ENCODE results near the gene C10orf143. TPM values are rescaled to one million over a fixed set of nuclear protein-coding genes. Genes with fewer than 3 reads are reported as not detected.

The C10orf143 gene
- 1 to 10 TPM; 4.4 to 5.1 TPM for total RNA-seq

DNA sequence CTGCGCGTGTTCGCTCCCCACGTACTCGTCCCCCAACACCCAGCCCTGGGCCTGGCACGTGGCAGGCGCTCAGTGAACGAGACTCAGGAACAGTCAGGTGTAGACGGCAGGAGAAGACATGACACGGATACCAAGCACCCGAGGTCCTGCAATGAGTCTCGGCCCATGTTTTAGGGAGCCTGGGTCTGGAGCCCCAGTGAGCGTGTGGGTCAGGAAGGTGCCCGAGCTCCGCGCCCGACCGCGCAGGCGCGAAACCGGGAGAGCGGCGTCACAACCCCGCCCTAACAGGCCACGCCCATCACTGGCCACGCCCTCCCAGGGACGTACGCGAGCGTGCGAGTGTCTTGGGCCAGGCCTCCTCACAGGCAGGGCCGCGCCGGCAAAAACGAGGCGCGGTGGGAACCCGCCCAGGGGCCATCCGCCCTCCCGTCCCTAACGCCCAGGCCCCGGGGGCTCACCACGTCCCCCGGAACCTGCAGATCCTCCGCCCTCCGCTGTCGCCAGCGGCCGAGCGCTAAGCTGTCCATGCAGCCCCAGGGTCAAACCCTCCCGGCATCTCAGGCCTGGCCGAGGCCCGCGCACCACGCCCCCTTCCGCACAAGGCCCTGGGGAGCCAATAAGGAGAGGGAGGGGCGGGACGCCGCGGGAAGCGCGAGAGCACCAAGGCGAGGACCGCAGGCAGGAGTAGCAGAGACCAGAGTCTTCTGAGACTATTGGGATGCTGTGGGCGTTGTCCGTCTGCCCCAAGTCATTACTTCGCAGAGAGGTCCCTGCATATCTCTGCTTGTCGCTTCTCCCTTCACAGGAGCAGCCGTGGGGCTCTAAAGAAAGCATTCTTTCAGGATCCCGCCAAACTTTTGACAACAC, at the start of gene C10orf143:
Gene C10orf143, minus strand, starts transcription at position 585 of the 867 bp plus-strand sequence. Its CDS starts 58 bp downstream, at position 527.
- Mint-ChIP-seq H3K4me3 (peak within 1 kb of the TSS; percentile 92), H3K9me3 (no peaks in the 10 kb centered on the region), H3K27me3 (no peaks in the 10 kb centered on the region), H3K36me3 (ENCODE audit: low read depth) (peaks cover 27% of the 10 kb centered on the region), H3K4me1 (ENCODE audit: low read depth) (peaks cover 43% of the 10 kb centered on the region), H3K27ac (peak within 1 kb of the TSS; percentile 97)
- intact Hi-C loops (cut with micrococcal nuclease): loop anchor here (1.0 kb wide), 1 partner anchor 27 kb away; no protein-coding TSS in a partner anchor
- ATAC-seq (peak; percentile 84), DNase-seq (peak; percentile 97)
- CTCF ChIA-PET: interaction anchor here (0.7 to 3.6 kb wide), 16 partner anchors 10 to 227 kb away, joined by 3 to 44 read pairs (median 4); partner anchors contain the start of gene GLRX3
- POLR2A ChIA-PET: interaction anchor here (0.6 to 3.3 kb wide), 8 partner anchors 13 to 361 kb away, joined by 3 to 54 read pairs (median 8); partner anchors contain the start of gene GLRX3
- TF ChIP-seq, protein P1, sequence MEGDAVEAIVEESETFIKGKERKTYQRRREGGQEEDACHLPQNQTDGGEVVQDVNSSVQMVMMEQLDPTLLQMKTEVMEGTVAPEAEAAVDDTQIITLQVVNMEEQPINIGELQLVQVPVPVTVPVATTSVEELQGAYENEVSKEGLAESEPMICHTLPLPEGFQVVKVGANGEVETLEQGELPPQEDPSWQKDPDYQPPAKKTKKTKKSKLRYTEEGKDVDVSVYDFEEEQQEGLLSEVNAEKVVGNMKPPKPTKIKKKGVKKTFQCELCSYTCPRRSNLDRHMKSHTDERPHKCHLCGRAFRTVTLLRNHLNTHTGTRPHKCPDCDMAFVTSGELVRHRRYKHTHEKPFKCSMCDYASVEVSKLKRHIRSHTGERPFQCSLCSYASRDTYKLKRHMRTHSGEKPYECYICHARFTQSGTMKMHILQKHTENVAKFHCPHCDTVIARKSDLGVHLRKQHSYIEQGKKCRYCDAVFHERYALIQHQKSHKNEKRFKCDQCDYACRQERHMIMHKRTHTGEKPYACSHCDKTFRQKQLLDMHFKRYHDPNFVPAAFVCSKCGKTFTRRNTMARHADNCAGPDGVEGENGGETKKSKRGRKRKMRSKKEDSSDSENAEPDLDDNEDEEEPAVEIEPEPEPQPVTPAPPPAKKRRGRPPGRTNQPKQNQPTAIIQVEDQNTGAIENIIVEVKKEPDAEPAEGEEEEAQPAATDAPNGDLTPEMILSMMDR (IDR thresholded peaks at IDR 0.05): no peak

GRCh38 chr10:130159192-130159794, 48.7 kb upstream of the C10orf143 start:
- H3K36me3 Mint-ChIP-seq (ENCODE audit: low read depth): peaks cover 31% of the 10 kb centered on the region
- intact Hi-C loops (cut with micrococcal nuclease): no loop called here
- no peaks in the 10 kb centered on the region for H3K27me3 Mint-ChIP-seq
- H3K4me3 Mint-ChIP-seq: no peak overlapping the region
- TF ChIP-seq, protein P1 (IDR thresholded peaks at IDR 0.05): no peak
- DNase-seq (no peak), ATAC-seq (no peak)
- POLR2A ChIA-PET: interaction anchor here (0.9 kb wide), 1 partner anchor 18 kb away, joined by 3 read pairs; no protein-coding TSS in a partner anchor
- H3K4me1 Mint-ChIP-seq (ENCODE audit: low read depth): peaks cover 36% of the 10 kb centered on the region
- CTCF ChIA-PET: interaction anchor here (1.0 to 3.1 kb wide), 3 partner anchors 18 to 49 kb away, joined by 3 to 7 read pairs (median 3); partner anchors contain the start of gene C10orf143
- no peak overlapping the region for H3K27ac Mint-ChIP-seq
- H3K9me3 Mint-ChIP-seq: no peaks in the 10 kb centered on the region

DNA sequence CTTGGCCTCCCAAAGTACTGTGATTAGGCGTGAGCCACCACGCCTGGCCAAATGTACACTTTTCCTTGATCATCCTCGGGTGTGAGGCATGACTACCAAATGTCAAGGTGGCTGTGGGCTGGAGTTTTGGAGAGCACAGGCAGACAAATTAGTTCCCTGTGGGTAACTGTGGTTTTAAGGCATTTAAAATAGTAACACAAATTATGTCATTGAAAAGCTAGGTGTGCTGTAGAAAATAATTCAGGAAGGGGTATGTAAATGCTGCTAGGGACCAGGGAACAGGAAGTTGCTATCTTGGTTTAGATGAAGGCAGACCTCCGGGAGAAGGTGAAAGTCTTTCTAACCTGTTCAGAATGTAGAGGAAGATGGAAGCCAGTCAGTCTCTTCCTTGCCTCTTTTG, 35.4 kb upstream of the C10orf143 start:
- ATAC-seq (no peak), DNase-seq (no peak)
- ChIA-PET CTCF (no interaction called here), POLR2A (interaction anchor here (1.1 to 1.3 kb wide), 2 partner anchors 11 to 36 kb away, joined by 3 read pairs; no protein-coding TSS in a partner anchor)
- Mint-ChIP-seq H3K4me1 (ENCODE audit: low read depth) (peaks cover 35% of the 10 kb centered on the region), H3K36me3 (ENCODE audit: low read depth) (peaks cover 47% of the 10 kb centered on the region), H3K27me3 (no peaks in the 10 kb centered on the region), H3K4me3 (no peak overlapping the region), H3K9me3 (no peaks in the 10 kb centered on the region), H3K27ac (peak overlapping the region; percentile 9)
- TF ChIP-seq, protein P1 (IDR thresholded peaks at IDR 0.05): no peak
- intact Hi-C loops (cut with micrococcal nuclease): no loop called here

DNA sequence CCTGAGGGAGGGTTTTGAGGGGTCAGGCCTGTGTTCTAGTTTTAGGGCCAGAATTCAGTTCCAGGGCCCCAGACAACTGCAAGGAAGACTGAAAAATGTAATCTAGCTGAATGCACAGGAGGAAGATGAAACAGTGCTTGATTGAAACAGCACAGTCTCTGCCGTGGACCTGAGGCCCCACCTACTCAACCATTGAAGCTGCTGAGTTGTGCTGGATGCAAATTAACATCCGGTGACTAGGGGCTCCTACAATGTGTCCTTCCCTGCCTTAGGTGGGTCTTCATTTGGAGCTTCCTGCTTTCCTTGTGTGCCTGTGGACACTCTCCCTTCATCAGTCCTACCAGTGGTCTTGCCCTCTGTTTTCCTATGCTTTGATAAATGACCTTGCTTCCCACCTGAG, 31.2 kb upstream of the C10orf143 start:
- Mint-ChIP-seq H3K9me3 (no peaks in the 10 kb centered on the region), H3K27me3 (no peaks in the 10 kb centered on the region), H3K4me3 (no peak overlapping the region), H3K36me3 (ENCODE audit: low read depth) (peaks cover 45% of the 10 kb centered on the region), H3K4me1 (ENCODE audit: low read depth) (peaks cover 64% of the 10 kb centered on the region), H3K27ac (peak overlapping the region; percentile 13)
- intact Hi-C loops (cut with micrococcal nuclease): no loop called here
- DNase-seq (peak; percentile 26), ATAC-seq (peak; percentile 64)
- ChIA-PET POLR2A (interaction anchor here (1.3 to 1.6 kb wide), 2 partner anchors 17 to 32 kb away, joined by 3 to 8 read pairs; partner anchors contain the start of gene C10orf143), CTCF (interaction anchor here (1.1 to 1.7 kb wide), 3 partner anchors 14 to 31 kb away, joined by 3 to 6 read pairs (median 4); partner anchors contain the start of gene C10orf143)
- TF ChIP-seq, protein P1 (IDR thresholded peaks at IDR 0.05): no peak
